ENCODE data around the gene PTAFR.
A peak's percentile ranks its signal among the peaks of the same experiment; 100 is the strongest.

The PTAFR gene, protein sequence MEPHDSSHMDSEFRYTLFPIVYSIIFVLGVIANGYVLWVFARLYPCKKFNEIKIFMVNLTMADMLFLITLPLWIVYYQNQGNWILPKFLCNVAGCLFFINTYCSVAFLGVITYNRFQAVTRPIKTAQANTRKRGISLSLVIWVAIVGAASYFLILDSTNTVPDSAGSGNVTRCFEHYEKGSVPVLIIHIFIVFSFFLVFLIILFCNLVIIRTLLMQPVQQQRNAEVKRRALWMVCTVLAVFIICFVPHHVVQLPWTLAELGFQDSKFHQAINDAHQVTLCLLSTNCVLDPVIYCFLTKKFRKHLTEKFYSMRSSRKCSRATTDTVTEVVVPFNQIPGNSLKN

DNA sequence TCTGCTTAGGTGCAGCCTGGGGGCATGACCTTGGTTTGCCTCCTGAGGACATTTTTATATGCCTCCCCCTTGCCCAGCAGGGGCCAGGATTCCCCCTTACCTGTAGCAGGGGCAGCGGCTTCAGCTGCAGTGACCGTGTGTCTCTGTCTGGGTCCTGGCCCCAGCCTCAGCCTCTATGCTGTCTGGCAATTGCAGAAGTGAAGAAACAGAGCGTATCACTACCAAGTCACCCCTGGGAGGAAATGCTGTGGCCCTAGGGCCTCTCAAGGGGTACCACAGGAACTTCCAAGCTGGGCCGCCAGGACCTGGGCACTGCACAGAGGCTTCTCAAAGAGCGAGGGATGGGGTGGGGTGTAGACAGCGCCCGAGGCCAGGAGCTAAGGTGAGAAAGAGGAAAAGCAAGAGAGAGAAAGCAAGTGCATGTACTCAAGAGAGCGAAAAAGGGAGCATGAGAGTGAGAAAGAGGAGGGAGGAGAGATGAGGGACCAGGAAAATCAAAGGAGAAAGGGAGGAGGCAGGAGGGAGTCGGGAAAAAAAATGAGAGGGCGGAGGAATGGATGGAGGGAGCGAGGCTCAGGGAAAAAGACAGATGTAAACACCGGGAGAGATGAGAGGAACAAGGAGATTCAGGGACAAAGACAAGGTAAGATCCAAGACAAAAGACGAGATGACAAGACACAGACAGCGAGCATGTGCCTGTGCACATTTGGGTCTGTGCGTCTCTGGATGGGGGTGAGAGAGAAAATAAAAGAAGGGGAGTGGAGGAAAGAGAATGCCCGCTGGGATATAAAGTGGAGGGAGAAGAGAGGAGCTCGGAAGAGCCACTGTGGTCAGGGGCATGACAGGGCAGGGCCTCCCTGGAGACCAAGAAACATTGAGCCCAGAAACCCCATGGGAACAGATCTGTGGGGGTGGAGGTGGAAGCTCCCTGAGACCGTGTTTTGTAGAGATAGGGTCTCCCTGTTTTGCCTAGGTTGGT, at the start of gene PTAFR:
Gene PTAFR (minus strand): TSS at position 199 of the 979 bp plus-strand sequence. CDS start 25,669 bp downstream, outside the sequence.
- no peak for DNase-seq (ENCODE audit: low read depth)

DNA sequence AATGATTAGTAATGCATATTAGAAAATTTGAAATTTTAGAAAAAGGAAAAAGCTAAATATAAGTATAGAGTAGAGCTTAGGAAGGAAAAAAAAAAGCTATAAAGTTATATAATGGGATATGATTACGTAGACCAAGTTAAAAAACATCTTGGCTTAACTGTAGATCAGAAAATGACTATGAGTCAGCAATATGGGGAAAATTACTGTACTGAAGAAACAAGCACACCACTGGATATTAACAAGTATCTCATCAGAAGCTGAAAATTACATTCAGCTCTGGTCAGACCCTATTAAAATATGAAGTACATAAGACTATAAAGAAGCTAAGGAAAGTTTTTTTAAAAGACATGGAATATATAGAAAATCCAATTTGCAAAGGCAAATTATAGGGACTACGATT, 36.8 kb upstream of the PTAFR start:
- DNase-seq (ENCODE audit: low read depth), result no peak

DNA sequence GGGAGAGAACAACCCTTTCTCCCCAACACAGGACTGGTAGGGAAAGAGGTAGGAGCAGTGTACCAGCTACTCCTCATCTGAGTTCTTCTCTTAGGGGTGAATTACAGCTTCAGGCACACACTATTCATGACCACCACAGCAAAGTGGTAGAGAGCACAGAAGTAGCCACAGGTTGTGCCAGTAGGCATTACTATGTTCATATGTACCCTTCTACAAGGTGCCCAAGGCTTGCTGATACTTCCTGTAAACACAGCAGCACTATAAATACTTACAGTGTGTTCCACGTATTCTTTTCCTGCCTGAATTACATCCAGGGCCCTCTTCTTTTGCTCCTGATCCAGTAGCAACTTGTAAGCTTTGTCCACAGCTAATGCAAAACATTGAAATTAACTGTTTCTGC, 33.2 kb upstream of the PTAFR start:
- DNase-seq (ENCODE audit: low read depth), result no peak

DNA sequence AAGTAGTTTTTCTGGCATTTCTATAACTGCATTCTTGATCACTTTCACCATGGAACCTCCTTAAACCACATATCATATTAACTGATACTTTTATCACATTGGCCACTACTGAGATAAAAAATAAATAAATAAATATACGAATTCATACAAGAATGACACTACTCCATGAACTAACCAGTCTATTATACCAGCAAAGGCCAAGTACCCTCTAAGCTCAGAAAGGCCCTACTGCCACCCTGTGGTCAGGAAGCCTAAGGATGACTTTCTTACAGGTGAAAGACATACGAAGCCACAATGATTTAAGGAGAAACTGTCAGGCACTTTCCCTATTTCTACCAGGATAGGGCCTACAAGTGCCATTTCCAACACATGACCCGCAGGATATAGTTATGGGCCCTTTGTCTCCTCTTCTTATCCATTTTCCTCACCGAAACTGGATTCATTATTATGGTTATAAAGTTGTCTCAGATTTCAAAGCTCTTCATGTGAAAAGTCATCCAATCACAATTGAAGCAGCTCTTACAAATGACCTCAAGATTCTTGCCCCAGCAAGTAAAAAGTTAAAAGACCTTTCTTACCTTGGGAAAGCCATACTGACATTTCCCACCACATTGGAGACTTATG, 32.4 kb upstream of the PTAFR start:
- peak; percentile 41 for DNase-seq (ENCODE audit: low read depth)

DNA sequence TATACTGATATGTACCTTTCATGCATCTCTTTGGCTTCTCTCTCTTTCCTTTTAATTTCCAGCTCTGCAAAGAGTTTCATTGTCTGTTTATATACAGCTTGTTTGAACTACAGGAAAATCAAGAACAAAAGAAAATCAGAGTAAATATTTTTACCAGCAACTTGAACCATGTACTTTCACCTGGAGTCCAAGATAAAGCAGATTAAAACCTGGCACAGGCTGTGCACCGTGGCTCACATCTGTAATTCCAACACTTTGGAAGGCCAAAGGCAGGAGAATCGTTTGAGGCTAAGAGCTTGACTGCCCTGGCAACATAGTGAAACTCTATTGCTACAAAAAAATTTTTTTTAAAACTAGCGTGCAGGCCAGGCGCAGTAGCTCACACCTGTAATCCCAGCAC, 28.8 kb upstream of the PTAFR start:
- no peak for DNase-seq (ENCODE audit: low read depth)

DNA sequence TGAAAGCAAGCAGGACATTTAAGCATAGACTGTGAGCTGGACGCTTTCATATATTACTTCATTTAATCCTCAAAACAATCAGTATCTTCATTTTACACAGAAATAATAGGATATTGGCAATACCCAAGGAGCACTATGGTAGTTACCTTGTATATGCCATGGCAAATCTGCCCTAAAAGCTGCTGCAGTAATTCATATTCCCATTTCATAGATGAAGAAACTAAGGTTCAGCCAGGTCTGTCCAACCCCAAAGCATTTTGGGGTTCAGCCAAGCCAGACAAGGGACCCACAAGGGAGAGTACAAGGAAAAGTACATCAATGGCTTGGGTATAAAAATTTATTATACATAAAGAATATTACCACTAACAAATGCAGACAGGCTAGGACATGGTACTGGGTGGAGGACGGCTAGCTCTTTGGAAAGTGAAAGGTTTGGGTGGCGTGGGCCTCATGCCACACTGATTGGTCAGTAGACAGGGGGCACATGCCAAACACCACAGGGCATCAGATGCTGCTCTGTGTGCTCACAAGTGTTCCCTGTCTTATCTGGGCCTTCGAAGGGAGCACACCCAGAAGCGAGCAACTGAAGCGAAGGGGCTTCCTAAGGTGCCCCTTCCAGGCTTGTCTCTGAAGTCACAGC, 23.9 kb upstream of the PTAFR start:
- DNase-seq (ENCODE audit: low read depth), result no peak

DNA sequence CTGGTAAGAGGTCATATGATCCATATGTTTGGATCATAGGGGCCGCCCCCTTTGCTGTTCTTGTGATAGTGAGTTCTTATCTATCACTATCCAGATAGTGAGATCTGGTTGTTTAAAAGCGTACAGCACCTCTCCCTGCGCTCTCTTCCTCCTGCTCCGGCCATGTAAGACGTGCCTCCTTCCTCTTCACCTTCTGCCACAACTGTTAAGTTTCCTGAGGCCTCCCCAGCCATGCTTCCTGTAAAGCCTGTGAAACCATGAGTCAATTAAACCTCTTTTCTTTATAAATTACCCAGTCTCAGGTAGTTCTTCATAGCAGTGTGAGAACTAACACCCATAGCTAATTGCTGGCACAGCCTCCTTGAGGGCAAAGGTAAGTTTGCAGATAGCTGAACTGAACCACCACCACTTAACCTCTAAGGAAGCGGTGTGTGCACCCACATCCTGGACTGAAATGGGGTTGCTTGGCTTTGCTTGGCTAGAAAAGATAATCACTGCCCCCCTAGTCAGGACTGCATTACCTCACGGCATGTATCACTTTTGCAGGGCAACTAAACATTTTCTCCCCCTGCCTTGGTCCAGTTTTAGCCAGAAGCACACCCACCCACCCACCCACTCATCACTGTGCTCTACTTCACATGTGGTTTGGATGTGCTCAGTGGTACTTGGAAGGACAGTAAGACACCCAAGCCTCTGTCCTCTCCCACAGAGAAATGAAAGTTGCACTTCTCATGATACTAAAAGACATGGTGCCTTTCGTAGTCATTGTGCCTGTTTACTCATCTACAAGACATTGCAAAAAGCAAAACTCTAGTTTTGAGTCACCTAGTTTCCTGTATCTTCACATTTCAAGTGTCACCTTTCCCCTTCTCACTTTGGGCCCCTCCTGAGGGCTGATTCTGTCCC, 23.1 kb upstream of the PTAFR start:
- DNase-seq (ENCODE audit: low read depth), result peak; percentile 45

DNA sequence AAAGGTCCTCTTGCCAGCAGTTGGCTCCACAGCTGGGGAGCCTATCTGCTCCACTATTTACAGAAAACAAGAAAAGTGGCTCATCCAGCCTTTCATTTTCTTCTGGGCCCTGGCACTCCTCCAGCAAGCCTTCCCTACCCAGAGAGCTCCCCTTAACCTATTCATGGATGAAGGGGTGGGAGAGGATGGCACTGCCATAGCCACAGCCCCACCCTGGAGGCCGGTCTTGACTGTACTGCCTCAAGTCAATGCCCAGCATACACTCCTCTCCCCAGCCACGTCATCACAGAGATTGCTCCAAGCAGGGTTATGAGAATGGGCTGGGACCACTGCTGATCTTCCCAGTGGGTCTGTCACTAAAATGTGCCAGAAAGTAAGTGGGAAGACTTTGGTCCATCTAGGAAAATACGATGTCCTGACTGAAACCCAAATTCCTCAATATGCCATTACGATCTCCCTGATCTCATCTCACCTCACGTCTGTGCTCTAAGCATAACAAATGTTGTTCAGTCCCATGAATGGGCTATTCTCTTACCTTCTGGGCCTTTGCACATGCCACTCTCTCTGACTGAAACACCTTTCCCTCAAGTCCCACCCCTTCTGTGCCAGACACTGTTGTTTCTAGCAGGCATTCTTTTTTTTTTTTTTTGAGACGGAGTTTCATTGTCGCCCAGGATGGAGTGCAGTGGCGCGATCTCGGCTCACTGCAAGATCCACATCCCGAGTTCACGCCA, 21.4 kb upstream of the PTAFR start:
- no peak for DNase-seq (ENCODE audit: low read depth)

DNA sequence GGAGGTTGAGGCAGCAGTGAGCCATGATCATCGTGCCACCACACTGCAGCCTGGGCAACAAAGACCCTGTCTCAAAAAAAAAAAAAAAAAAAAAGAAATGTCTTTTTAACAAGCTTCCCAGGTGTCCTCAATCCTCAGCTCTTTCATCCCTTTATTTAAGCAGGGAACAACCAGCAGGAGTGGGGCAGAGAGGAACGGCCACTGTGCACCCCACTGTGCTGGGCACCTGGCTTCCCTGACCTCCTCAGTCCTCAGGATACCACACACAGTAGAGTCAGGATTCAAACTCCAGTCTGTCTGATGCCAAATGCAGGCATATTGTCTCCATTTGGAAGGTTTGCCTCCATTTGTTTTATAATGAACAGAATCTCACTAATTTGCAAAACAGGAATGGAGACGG, 19.8 kb upstream of the PTAFR start:
- DNase-seq (ENCODE audit: low read depth), result no peak

DNA sequence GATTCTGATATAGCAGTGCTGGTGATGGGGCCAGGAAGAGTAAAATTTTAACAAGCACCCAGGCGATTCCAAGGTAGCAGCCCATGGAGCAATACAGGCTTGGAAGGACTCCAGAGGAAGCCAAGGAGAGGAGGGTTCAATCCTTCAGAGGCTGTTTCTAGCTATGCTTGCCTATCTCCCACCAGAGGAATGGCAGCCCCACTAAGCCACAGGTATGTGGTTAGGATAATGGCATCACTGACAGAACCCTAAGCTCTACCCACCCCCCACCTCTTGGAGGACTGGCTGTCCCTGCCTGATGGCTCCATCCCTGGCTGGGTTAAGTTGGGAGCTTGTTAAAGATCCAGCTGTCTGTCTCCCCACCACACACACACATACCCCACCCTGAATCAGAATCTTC, 19.3 kb upstream of the PTAFR start:
- no peak for DNase-seq (ENCODE audit: low read depth)

DNA sequence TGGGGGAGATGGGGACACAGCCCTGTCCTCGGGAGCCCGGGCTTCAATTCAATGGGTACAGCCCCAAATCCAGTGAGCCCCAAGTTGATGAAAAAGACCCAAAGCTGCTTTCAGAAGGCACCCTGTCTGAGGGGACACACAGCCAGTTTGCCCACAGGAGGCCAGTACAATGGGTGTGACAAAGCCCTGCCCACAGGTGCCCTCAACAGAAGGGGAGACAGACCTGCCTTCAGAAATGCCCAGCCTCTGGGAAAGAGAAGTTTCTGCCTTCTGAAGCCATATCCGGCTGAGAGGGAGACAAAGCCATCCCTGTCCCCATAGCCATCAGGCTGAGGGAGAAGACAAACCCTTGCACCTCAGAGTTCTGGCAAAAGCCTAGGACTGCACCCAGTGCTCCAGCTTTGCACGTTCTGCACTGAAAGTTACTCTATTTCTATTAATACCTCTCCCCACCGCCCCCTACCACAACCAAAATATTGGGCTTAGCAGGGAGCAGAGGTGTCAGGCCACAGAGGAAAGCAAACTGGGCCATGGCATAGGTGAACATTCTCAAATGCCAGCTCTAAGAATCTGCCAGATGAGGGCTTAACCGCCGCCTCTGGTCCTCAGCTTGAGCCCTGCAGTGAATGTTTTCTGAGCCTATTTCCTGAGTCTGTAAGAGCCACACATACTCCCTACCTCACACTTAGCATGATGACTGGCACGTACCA, 18.0 kb upstream of the PTAFR start:
- DNase-seq (ENCODE audit: low read depth), result no peak

DNA sequence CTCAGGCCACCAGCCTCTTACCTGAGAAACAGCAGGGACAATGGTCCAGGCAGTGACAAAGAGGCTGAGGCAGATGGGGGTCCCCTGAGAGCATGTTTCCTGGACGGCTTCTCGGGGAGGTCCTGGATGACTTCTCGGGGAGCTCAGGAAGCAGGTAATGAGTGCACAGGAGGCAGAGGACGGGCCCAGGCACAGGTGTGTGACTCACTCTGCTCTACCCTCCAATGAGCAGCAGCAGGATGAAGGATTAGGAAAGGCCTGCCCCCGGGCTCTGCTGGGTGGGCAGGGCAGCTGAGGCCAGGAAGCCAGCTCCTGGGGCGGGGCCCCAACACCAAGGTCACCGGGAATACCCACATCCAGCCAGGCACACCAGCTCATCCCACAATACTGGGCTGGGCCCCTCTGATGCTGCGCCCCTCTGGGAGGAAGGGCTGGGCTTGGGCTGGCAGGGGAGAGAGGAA, 17.2 kb upstream of the PTAFR start:
- DNase-seq (ENCODE audit: low read depth), result no peak

DNA sequence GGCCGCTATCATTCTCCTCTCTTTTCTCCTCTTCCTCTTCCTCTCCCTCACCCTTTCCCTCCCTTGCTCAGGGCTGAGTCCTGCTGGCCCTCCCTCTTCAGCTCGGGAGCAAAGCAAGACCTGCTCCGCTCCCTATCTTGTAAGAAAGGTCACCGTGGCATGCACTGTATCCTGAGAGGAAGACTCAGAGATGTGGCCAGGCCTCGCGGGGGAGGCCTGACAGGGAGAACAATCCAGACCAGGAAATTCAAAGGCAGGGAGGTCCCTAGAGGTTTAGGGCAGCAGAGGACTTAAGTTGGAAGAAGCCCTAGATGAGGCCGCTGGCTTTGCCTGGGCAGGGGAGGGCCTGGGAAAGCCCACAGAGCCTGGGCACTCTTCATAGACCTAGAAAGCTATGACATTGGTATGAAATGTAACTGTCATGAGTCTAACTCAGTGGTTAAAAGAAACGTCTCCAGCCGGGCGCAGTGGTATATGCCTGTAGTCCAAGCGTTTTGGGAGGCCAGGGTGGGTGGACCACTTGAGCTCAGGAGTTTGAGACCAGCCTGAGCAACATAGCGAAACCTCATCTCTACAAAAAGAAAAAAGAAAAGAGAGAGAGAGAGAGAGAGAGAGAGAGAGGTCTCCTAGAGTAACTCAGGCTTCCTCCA, 14.6 kb upstream of the PTAFR start:
- no peak for DNase-seq (ENCODE audit: low read depth)

DNA sequence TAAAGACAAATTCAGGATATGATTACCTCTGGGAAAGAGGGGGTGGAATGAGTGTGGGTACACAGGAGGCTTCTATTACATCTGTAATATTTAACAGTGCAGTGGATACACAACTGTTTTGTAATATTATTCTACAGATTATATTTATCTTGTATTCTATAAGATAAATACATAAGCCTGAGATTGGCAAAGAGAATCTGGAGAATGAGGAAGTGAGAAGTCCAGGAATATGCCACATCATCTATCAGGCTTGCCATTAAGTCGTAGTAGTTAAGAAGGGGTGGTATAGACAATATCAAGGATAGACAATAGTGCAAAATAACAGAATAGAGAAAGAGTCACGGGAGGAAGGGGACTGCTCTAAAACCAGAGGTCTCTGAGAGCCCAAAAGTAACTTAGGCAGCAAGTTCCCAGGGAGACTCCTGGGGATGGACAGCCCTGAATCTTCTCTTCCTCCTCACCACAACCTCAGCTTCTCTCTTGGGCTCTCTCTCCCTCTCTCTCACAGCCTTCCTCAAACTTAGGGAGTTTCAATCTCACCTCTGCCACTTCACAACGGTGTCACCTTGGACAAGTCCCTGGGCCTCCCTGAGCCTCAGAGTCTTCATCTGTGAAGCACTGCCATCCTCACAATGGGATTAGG, 14.0 kb upstream of the PTAFR start:
- no peak for DNase-seq (ENCODE audit: low read depth)

DNA sequence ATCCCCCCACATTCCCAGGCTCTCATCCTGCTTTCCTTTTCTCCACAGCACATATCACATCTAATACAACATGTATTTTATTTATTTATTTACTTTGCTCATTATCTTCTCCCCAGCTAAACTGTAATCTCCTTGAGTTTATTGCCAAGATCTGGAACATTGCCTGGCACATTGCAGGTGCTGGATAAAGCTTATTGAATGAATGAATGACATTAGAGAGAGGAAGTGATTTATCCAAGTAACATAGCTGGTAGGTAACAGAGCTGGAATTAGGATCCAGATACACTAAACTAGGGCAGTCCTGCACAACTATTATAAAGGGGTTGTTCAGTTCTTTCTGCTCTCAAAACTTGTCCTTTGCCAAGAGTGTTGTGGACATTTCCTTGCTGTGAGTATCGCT, 8.6 kb upstream of the PTAFR start:
- no peak for DNase-seq (ENCODE audit: low read depth)

DNA sequence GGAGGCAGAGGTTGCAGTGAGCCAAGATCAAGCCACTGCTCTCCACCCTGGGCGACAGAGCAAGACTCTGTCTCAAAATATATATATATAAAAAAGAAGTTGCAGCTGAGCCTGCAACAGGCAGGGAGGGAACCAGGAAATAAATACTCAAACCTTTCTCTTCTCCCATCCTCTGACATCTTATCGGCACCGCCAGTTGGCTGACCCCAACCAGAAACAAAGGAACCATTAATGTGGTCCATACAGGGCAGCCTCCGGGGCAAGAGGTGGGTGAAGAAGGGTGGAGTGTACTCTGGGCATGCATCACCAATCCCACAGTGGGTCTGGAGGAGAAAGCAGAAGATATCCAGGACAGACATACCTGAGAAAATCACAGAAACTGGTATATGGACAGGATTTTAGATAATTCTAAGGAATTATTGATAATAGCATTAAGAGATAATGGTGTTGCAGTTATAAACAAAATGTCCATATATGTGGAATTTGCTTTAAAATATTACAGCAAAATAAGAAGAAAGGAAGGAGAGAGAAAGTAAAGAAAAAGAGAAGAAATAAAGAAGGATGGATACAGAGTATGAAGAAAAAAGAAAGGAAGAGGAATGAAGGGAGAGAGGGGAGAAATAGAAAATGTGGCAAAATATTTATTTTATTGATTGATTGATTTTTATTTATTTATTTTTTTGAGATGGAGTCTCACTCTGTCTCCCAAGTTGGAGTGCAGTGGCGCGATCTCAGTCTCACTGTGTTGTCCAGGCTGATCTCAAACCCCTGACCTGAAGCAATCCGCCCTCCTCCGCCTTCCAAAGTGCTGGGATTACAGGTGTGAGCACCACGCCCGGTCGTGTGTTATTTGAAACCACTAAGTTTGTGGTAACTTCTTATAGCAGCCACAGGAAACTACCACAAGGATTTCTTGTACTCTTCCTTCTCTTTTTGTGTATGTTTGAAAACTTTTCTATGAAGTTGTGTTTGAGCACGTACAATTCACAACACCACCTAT, 4.1 kb upstream of the PTAFR start:
- no peak for DNase-seq (ENCODE audit: low read depth)
